Measurements from ENCODE around the gene TC2N.
A peak's percentile ranks its signal among the peaks of the same experiment; 100 is the strongest.
"Not testable (repeated sequence)": the region's sequence is repeated elsewhere in the genome, so short reads cannot be mapped to it uniquely, and the experiment has no call there.

The TC2N gene

GRCh38 chr14:91888641-91889476, 21.5 kb upstream of the TC2N start:
- DNase-seq: no peak

DNA sequence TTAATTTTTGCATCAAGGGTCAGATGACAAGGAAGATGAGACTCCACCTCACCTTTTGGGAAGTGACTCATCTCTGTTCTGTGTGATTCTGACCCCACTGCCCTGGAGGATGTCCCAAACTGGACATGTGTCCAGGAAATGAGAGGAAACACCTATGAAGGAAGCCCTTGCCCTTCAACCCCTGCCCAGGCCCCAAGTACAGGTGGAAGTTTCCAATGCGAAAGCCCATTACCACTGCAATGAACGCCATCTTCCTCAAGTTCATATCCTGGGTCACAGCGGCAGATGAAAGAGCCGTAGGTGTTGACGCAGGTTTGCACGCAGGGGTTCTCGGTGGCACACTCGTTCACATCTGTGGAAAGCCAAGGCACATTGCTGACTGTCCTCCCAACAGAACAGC, 19.6 kb upstream of the TC2N start:
- no peak for DNase-seq

DNA sequence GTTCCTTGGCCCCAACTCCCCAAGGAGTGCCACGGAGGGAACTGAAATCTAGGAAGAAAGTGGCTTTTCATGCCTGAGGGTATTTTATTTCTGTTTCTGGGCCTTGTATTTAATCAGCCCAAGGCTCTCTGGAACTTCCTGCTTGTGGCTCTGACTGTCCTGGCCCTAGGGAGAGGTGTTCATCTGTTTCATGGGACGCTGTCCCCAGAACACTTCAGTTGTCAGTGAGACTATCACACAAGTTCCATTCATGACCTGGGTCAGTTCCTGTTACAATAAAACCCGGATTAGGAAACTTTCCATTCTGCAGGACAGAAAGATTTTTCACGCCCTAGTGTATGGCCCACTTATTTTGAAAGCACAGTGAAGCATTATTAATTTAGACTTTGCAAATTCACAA, 18.5 kb upstream of the TC2N start:
- no peak for DNase-seq

- DNase-seq: no peak
Measured at GRCh38 chr14:91885113-91885712, 17.9 kb upstream of the TC2N start.

- DNase-seq: peak; percentile 28
Measured at GRCh38 chr14:91884664-91885063, 17.3 kb upstream of the TC2N start.

GRCh38 chr14:91883753-91884152, 16.4 kb upstream of the TC2N start:
- no peak for DNase-seq

DNA sequence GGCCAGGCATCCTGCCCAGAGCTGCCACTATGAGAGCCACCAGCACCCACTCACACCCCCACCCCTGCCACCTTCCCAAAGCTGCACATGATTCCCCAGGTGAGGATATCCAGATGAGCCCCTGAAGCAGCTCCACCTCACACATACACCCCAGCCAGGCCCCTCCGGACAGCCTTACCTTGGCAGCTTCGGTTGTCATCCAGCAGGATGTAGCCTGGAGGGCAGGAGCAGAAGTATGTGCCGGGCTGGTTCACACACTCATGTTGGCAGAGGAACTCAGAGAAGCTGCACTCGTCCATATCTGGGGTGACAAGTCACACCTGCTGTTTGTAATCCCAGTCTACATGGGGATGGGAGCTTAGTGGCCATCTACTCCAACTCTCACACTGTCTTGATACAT, 15.4 kb upstream of the TC2N start:
- DNase-seq: no peak

GRCh38 chr14:91882369-91882768, 15.0 kb upstream of the TC2N start:
- DNase-seq: no peak

- no peak for DNase-seq
Measured at GRCh38 chr14:91879196-91879595, 11.9 kb upstream of the TC2N start.

DNA sequence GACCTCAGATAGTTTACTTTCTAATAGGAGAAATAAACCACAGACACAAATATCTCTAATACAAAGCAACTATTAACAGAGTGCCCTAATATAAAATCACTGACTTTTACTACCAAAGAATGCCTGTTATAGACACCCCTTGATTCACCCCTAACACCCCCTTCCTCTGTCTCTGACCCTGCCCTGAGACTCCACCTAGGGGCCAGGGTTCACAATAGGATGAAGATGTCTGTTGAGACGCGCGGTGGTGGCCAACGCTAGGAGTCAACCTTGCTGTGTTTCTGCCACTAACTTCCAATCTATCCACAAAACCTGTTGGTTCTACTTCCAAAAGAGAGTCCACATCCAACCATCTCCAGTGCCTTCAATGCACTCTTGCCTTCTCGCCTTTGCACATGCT, 10.9 kb upstream of the TC2N start:
- DNase-seq: no peak

GRCh38 chr14:91877376-91877915, 10.1 kb upstream of the TC2N start:
- no peak for DNase-seq

DNA sequence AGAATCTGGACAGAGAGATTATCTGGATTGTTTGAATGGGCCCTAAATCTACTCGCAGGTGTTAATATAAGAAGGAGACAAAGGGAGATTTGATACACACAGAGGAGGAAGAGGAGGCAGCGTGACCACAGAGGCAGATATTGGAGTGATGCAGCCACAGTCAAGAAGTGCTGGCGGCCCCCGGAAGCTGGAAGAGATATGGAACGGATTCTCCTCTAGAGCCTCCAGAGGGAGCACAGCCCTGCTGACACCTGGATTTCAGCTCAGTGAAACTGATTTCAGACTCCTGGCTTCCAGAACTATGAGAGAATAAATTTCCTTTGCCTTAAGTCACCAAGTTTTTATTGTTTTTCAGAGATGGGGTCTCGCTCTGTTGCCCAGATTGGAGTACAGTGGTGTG, 9.2 kb upstream of the TC2N start:
- DNase-seq: no peak

DNA sequence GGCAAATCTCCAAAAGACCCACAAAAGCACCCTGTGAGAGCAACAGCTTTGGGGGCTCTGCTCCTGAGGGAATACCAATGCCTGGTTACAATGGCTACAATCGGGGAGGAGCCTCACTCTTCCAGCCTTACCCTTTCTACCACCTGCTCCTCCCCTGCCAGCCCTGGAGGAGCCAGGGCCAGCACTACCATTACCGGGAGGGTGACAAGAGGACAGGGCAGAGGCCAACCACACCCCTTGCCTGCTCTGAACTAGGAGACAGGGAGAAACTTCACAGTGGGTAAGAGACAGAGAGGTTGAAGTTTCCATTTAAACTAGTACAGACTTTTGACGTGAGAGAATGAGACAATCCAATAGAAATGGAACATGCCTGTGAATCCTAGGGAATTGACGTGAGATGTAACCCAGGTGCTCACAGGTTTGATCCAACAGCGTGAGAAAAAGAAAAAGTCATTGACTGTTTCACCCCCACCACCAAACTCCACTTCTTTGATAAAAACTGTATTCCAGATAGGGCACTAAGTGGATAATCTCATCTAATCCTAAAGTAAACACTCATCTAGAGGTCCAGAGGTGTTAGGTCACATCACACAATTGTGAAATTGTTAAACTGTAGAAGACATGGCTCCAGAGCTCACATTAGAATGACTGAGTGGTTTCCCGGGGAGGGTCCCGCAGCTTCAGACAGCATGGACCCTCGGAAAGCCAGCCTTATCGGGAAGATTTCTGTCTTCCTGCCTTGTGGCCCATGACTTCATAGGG, 8.4 kb upstream of the TC2N start:
- no peak for DNase-seq

DNA sequence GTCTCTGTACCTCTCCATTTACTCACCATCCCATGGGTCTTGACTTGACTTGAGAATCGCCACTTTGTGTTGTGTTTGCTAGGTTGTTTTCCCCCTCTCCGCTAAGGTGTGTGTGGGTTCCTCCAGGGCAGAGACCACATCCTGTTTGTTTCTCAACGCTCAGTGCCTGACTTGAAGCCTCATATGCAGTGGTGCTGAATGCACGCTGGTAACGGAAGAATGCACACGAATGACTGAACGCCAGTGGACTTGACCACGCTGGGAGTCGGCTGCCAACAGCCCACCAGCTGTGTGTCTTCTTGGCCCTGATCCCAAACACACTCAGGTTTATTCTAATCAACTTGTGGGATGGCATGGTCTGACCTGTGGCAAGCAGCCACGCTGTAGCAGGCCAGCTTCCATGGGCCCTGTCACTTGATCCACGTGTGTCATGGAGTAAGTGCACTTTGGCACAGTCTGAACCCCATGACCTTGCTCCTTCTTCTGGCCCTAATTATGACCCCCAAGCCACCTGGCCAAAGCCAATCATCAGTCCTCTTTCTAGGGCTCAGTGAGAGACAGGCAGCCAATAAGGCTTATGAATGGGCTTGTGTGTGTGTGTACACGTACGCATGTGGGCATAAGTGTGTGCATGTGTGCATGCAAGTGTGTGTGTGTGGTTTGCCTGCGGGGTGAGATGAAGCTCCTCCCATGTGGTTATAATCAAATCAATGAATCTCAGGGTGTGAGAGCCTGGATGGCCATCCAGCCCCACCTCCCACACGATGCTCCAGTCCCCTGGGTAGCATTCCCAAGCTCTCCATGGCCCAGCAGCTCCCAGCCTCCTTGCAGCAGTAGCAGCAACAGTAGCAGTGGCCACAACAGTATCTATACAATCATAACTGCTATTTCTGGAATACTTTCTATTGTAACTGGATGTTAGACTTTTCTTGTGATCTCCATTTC, 6.4 kb upstream of the TC2N start:
- no peak for DNase-seq

DNA sequence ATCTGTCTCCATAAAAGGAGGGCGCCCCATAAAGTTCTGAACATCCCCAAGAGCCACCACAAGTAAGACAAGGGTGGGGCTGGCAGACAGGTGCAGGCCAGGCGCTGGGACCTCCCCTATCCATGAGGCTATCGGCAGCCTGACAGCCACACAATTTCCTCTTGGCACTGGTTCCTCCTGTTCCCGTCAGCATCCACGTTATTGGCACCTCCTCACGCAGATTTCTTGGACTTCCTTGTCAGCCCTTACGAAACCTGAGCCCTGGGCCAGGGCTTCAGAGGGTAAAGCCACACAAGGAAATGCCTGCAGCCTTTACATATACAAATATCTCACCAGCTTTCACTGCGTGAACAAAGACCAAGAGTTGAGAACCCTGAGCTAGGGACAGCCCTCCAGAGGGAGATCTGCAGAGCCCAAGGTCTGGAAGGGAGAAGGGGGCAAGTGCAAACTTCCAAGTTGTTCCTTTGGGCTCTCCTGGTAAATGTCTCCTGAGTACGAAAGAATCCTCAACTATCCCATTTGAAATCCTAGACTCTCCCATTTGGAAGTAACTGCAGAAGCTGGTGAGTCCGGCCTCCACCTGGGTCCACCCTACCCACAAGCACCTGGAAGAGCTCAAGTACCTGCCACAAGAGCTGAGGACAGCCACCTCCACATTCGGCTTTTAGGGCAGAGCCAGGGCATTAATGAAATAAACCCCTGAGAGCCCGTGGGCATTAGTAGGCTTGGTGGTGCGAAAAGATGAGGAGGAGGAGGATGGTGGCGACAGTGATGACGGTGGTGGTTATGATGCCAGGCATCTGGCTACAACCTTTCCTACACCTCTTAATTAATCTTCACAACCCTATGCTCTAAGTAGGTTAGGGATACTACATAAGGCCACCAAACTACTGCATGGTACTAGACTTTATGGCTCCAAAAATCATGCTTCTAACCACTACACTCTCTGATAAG, 5.5 kb upstream of the TC2N start:
- DNase-seq: no peak

GRCh38 chr14:91872011-91872501, 4.7 kb upstream of the TC2N start:
- DNase-seq: no peak

DNA sequence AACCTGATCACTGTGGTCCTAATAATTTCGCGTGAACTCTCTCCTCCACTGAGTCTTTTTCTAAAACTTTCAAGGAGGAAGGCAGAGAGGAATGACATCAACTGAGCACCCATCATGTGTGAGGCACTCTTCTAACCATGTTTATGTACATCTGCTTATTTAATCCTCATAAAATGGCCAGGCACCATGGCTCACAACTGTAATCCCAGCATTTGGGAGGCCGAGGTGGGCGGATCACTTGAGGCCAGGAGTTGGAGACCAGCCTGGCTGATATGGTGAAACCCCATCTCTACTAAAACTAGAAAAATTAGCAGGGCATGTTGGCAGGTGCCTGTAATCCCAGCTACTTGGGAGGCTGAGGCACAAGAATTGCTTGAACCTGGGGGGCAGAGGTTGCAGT, 4.1 kb upstream of the TC2N start:
- DNase-seq: not testable (repeated sequence)

- no peak for DNase-seq
Measured at GRCh38 chr14:91870890-91871289, 3.6 kb upstream of the TC2N start.

DNA sequence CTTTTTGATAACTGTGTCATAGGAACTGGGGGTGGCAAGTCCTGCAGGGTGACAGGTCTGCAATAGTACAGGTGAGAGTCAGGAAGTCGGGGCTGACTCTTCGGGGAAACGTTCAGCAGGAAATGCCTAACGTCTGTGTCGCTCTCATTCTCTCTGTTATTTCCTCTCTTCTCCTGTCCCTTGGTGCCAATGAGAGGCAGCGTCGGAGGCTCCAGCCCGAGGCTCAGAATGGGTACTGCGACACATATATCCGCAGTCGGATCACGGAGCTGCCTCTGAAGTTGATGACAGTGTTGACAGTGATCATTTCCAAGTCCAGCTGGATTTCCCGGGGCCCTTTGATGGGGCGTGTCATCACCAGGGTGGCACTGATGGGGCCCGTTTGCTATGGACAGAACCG, 2.7 kb upstream of the TC2N start:
- no peak for DNase-seq

- no peak for DNase-seq
Measured at GRCh38 chr14:91869556-91869955, 2.2 kb upstream of the TC2N start.
